OCI-M2 (cell line): Measurements from ENCODE around the gene USP17L21.
"Not testable (repeated sequence)": the region's sequence is repeated elsewhere in the genome, so short reads cannot be mapped to it uniquely, and the experiment has no call there.

ENCODE experiments used
- DNase-seq: peaks from one replicate; lab custom pipeline; 2025; ENCODE audit not compliant: unreplicated experiment; lab: John Stamatoyannopoulos, UW

The USP17L21 gene, protein sequence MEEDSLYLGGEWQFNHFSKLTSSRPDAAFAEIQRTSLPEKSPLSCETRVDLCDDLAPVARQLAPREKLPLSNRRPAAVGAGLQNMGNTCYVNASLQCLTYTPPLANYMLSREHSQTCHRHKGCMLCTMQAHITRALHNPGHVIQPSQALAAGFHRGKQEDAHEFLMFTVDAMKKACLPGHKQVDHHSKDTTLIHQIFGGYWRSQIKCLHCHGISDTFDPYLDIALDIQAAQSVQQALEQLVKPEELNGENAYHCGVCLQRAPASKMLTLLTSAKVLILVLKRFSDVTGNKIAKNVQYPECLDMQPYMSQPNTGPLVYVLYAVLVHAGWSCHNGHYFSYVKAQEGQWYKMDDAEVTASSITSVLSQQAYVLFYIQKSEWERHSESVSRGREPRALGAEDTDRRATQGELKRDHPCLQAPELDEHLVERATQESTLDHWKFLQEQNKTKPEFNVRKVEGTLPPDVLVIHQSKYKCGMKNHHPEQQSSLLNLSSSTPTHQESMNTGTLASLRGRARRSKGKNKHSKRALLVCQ

GRCh38 chr4:9262572-9262971 is at the start of gene USP17L21:
Gene USP17L21, plus strand, starts transcription at chr4:9262872. Its CDS starts 0 bp downstream, at chr4:9262872.
- DNase-seq: not testable (repeated sequence)

DNA sequence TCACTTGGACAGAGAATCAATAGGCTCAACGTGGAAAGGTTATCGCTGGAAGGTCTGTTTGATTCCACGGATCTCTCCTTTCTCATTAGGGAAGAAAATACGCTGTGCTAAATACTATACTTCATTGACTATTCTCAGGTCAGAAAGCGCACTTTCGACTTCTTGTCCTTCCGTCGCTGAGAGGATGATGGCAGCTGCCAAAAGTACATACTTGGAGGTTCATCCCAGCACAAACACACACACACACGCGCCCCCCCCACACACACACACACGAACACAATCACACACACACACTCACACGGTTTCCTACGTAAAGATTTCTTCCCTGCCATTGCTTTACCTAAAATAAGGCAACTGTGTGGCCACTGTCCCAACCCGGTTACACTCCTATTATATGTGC is 48.0 kb upstream of the USP17L21 start:
- not testable (repeated sequence) for DNase-seq

GRCh38 chr4:9215105-9215504 is 47.6 kb upstream of the USP17L21 start, which contains the start of gene USP17L11:
Gene USP17L11, plus strand, starts transcription at chr4:9215405. Its CDS starts 0 bp downstream, at chr4:9215405.
- not testable (repeated sequence) for DNase-seq

DNA sequence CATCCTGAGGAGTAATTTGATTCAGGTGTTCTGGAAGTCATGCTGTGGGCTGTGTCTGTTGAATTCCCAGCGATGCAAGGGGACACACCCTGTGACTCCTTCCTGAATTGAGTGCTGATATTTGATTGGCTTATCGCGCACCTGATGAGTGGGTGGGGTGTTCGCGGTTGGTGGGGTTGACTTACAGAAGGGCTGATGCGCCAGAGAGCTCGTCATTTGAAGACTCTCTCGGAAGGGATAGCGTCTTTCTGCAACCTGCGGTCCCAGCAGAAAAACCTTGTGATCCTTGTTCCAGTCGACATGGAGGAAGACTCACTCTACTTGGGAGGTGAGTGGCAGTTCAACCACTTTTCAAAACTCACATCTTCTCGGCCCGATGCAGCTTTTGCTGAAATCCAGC is 42.8 kb upstream of the USP17L21 start, which contains the start of gene USP17L12:
TSS of gene USP17L12 (plus strand) at position 301 of the 400 bp plus-strand sequence. CDS start at position 301, 0 bp downstream.
- DNase-seq: not testable (repeated sequence)

GRCh38 chr4:9224596-9224995 is 38.1 kb upstream of the USP17L21 start, which contains the start of gene USP17L13:
Gene USP17L13, plus strand, starts transcription at chr4:9224896. Its CDS starts 0 bp downstream, at chr4:9224896.
- not testable (repeated sequence) for DNase-seq

DNA sequence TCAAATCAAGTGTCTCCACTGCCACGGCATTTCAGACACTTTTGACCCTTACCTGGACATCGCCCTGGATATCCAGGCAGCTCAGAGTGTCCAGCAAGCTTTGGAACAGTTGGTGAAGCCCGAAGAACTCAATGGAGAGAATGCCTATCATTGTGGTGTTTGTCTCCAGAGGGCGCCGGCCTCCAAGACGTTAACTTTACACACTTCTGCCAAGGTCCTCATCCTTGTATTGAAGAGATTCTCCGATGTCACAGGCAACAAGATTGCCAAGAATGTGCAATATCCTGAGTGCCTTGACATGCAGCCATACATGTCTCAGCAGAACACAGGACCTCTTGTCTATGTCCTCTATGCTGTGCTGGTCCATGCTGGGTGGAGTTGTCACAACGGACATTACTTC is 32.4 kb upstream of the USP17L21 start:
- not testable (repeated sequence) for DNase-seq

DNA sequence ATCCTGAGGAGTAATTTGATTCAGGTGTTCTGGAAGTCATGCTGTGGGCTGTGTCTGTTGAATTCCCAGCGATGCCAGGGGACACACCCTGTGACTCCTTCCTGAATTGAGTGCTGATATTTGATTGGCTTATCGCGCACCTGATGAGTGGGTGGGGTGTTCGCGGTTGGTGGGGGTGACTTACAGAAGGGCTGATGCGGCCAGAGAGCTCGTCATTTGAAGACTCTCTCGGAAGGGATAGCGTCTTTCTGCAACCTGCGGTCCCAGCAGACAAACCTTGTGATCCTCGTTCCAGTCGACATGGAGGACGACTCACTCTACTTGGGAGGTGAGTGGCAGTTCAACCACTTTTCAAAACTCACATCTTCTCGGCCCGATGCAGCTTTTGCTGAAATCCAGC is 28.6 kb upstream of the USP17L21 start, which contains the start of gene USP17L15:
TSS of gene USP17L15 (plus strand) at position 301 of the 400 bp plus-strand sequence. CDS start at position 301, 0 bp downstream.
- DNase-seq: not testable (repeated sequence)

DNA sequence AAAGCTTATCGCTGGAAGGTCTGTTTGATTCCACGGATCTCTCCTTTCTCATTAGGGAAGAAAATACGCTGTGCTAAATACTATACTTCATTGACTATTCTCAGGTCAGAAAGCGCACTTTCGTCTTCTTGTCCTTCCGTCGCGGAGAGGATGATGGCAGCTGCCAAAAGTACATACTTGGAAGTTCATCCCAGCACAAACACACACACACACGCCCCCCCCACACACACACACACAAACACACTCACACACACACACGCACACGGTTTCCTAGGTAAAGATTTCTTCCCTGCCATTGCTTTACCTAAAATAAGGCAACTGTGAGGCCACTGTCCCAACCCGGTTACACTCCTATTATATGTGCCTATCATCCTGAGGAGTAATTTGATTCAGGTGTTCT is 24.2 kb upstream of the USP17L21 start:
- DNase-seq: not testable (repeated sequence)

DNA sequence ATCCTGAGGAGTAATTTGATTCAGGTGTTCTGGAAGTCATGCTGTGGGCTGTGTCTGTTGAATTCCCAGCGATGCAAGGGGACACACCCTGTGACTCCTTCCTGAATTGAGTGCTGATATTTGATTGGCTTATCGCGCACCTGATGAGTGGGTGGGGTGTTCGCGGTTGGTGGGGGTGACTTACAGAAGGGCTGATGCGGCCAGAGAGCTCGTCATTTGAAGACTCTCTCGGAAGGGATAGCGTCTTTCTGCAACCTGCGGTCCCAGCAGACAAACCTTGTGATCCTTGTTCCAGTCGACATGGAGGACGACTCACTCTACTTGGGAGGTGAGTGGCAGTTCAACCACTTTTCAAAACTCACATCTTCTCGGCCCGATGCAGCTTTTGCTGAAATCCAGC is 19.1 kb upstream of the USP17L21 start, which contains the start of gene USP17L17:
TSS of gene USP17L17 (plus strand) at position 301 of the 400 bp plus-strand sequence. CDS start at position 301, 0 bp downstream.
- DNase-seq: not testable (repeated sequence)

DNA sequence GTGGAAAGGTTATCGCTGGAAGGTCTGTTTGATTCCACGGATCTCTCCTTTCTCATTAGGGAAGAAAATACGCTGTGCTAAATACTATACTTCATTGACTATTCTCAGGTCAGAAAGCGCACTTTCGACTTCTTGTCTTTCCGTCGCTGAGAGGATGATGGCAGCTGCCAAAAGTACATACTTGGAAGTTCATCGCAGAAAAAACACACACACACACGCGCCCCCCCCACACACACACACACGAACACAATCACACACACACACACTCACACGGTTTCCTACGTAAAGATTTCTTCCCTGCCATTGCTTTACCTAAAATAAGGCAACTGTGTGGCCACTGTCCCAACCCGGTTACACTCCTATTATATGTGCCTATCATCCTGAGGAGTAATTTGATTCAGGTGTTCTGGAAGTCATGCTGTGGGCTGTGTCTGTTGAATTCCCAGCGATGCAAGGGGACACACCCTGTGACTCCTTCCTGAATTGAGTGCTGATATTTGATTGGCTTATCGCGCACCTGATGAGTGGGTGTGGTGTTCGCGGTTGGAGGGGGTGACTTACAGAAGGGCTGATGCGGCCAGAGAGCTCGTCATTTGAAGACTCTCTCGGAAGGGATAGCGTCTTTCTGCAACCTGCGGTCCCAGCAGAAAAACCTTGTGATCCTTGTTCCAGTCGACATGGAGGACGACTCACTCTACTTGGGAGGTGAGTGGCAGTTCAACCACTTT is 14.6 kb upstream of the USP17L21 start, which contains the start of gene USP17L18:
TSS of gene USP17L18 (plus strand) at position 678 of the 728 bp plus-strand sequence. CDS start at position 678, 0 bp downstream.
- not testable (repeated sequence) for DNase-seq

GRCh38 chr4:9253078-9253477 is 9.6 kb upstream of the USP17L21 start, which contains the start of gene USP17L19:
Gene USP17L19, plus strand, starts transcription at chr4:9253378. Its CDS starts 0 bp downstream, at chr4:9253378.
- DNase-seq: not testable (repeated sequence)

DNA sequence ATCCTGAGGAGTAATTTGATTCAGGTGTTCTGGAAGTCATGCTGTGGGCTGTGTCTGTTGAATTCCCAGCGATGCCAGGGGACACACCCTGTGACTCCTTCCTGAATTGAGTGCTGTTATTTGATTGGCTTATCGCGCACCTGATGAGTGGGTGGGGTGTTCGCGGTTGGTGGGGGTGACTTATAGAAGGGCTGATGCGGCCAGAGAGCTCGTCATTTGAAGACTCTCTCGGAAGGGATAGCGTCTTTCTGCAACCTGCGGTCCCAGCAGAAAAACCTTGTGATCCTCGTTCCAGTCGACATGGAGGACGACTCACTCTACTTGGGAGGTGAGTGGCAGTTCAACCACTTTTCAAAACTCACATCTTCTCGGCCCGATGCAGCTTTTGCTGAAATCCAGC is 4.8 kb upstream of the USP17L21 start, which contains the start of gene USP17L20:
TSS of gene USP17L20 (plus strand) at position 301 of the 400 bp plus-strand sequence. CDS start at position 301, 0 bp downstream.
- DNase-seq: not testable (repeated sequence)

GRCh38 chr4:9267319-9267718 is 4.6 kb downstream of the USP17L21 start, which contains the start of gene USP17L22:
Gene USP17L22, plus strand, starts transcription at chr4:9267619. Its CDS starts 0 bp downstream, at chr4:9267619.
- not testable (repeated sequence) for DNase-seq

DNA sequence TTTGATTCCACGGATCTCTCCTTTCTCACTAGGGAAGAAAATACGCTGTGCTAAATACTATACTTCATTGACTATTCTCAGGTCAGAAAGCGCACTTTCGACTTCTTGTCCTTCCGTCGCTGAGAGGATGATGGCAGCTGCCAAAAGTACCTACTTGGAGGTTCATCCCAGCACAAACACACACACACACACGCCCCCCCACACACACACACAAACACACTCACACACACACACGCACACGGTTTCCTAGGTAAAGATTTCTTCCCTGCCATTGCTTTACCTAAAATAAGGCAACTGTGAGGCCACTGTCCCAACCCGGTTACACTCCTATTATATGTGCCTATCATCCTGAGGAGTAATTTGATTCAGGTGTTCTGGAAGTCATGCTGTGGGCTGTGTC is 9.0 kb downstream of the USP17L21 start:
- DNase-seq: not testable (repeated sequence)
